ENCODE results near the gene FCER1G.
"Not testable (repeated sequence)": the region's sequence is repeated elsewhere in the genome, so short reads cannot be mapped to it uniquely, and the experiment has no call there.

The FCER1G gene

GRCh38 chr1:161206411-161207140, 8.5 kb upstream of the FCER1G start:
- no peak for DNase-seq (ENCODE audit: low read depth, low spot score)

GRCh38 chr1:161207173-161207572, 7.9 kb upstream of the FCER1G start:
- no peak for DNase-seq (ENCODE audit: low read depth, low spot score)

- peak; percentile 61 for DNase-seq (ENCODE audit: low read depth, low spot score)
Measured at GRCh38 chr1:161209790-161210409, 5.2 kb upstream of the FCER1G start.

- DNase-seq (ENCODE audit: low read depth, low spot score), result no peak
Measured at GRCh38 chr1:161214369-161214768, 726 bp upstream of the FCER1G start.

- no peak for DNase-seq (ENCODE audit: low read depth, low spot score)
Measured at GRCh38 chr1:161216945-161217712, 2.0 kb downstream of the FCER1G start.

- DNase-seq (ENCODE audit: low read depth, low spot score), result no peak
Measured at GRCh38 chr1:161217831-161218230, 2.7 kb downstream of the FCER1G start.

- no peak for DNase-seq (ENCODE audit: low read depth, low spot score)
Measured at GRCh38 chr1:161218301-161219077, 3.4 kb downstream of the FCER1G start.

- DNase-seq (ENCODE audit: low read depth, low spot score), result no peak
Measured at GRCh38 chr1:161219078-161219892, 4.2 kb downstream of the FCER1G start.

GRCh38 chr1:161220002-161220401, 4.9 kb downstream of the FCER1G start:
- DNase-seq (ENCODE audit: low read depth, low spot score), result no peak

- DNase-seq (ENCODE audit: low read depth, low spot score), result no peak
Measured at GRCh38 chr1:161222175-161223019, 7.3 kb downstream of the FCER1G start.

GRCh38 chr1:161223805-161224694, 9.0 kb downstream of the FCER1G start:
- no peak for DNase-seq (ENCODE audit: low read depth, low spot score)

GRCh38 chr1:161224695-161225087, 9.6 kb downstream of the FCER1G start:
- not testable (repeated sequence) for DNase-seq (ENCODE audit: low read depth, low spot score)

GRCh38 chr1:161225178-161225533, 10.1 kb downstream of the FCER1G start:
- no peak for DNase-seq (ENCODE audit: low read depth, low spot score)

- peak; percentile 62 for DNase-seq (ENCODE audit: low read depth, low spot score)
Measured at GRCh38 chr1:161225534-161226319, 10.6 kb downstream of the FCER1G start, which contains the start of gene TOMM40L. TSS of gene TOMM40L (plus strand) at chr1:161226060. CDS start at chr1:161226490, 430 bp downstream.

GRCh38 chr1:161226320-161226711, 11.2 kb downstream of the FCER1G start:
- no peak for DNase-seq (ENCODE audit: low read depth, low spot score)

- no peak for DNase-seq (ENCODE audit: low read depth, low spot score)
Measured at GRCh38 chr1:161226759-161227158, 11.7 kb downstream of the FCER1G start.

- peak; percentile 87 for DNase-seq (ENCODE audit: low read depth, low spot score)
Measured at GRCh38 chr1:161227196-161227871, 12.2 kb downstream of the FCER1G start.

- no peak for DNase-seq (ENCODE audit: low read depth, low spot score)
Measured at GRCh38 chr1:161228032-161228431, 12.9 kb downstream of the FCER1G start.
